ENCODE results near the gene XPO6. TPM values are rescaled to one million over a fixed set of nuclear protein-coding genes. Genes with fewer than 3 reads are reported as not detected.

The XPO6 gene
- total and polyA plus RNA-seq, 4 donors, result 27.5 to 50.0 (median 36.0) TPM

- TF ChIP-seq HNF4A (conservative IDR thresholded peaks at IDR 0.05), result no peak
- H3K4me3 ChIP-seq (ENCODE audit: low read depth in 1 of 3, low read length in 3 of 3), result no peak overlapping the region
- no peaks in the 10 kb centered on the region for H3K27me3 ChIP-seq (ENCODE audit: control insufficient read depth in 4 of 4, insufficient read depth in 4 of 4, low read length in 3 of 4)
- no peaks in the 10 kb centered on the region for H3K9me3 ChIP-seq (ENCODE audit: control insufficient read depth in 4 of 4, low read length in 3 of 4)
- H3K27ac ChIP-seq (ENCODE audit: low read depth in 1 of 2, low read length in 2 of 2), result no peak overlapping the region
- peaks cover 0 to 3% (median 0%) of the 10 kb centered on the region in 4 donors for H3K4me1 ChIP-seq (ENCODE audit: control insufficient read depth in 4 of 4, insufficient read depth in 4 of 4, low read length in 3 of 4)
- no peak overlapping the region for H3K9ac ChIP-seq (ENCODE audit: low read depth in 1 of 2, low read length in 2 of 2)
- peaks cover 13 to 46% (median 30%) of the 10 kb centered on the region in 4 donors for H3K36me3 ChIP-seq (ENCODE audit: control insufficient read depth in 4 of 4, insufficient read depth in 3 of 4, low read depth in 1 of 4, low read length in 3 of 4)
- no peak for DNase-seq (ENCODE audit: low spot score)
- WGBS, result 89% methylated on average over 17 of the region's 17 CpGs
These were observed 114.5 kb downstream of the XPO6 start for GRCh38 chr16:28096983-28097899.

GRCh38 chr16:28093385-28093725 is 118.4 kb downstream of the XPO6 start:
- WGBS, result 93% methylated on average over 5 of the region's 5 CpGs

More at GRCh38 chr16:28093385-28093725, 118.4 kb downstream of the XPO6 start:
- no peak overlapping the region for H3K27ac ChIP-seq (ENCODE audit: low read depth in 1 of 2, low read length in 2 of 2)
- H3K36me3 ChIP-seq (ENCODE audit: control insufficient read depth in 4 of 4, insufficient read depth in 3 of 4, low read depth in 1 of 4, low read length in 3 of 4), result peaks cover 2 to 11% (median 4%) of the 10 kb centered on the region in 4 donors
- peaks cover 0 to 3% (median 0%) of the 10 kb centered on the region in 4 donors for H3K4me1 ChIP-seq (ENCODE audit: control insufficient read depth in 4 of 4, insufficient read depth in 4 of 4, low read length in 3 of 4)
- H3K4me3 ChIP-seq (ENCODE audit: low read depth in 1 of 3, low read length in 3 of 3), result no peak overlapping the region
- no peak for DNase-seq (ENCODE audit: low spot score)
- H3K9ac ChIP-seq (ENCODE audit: low read depth in 1 of 2, low read length in 2 of 2), result no peak overlapping the region
- H3K27me3 ChIP-seq (ENCODE audit: control insufficient read depth in 4 of 4, insufficient read depth in 4 of 4, low read length in 3 of 4), result no peaks in the 10 kb centered on the region
- H3K9me3 ChIP-seq (ENCODE audit: control insufficient read depth in 4 of 4, low read length in 3 of 4), result no peaks in the 10 kb centered on the region
- TF ChIP-seq FOXA1 (IDR thresholded peaks at IDR 0.05), result no peak
- TF ChIP-seq GABPA (IDR thresholded peaks at IDR 0.05 in 1 of 2, conservative IDR thresholded peaks at IDR 0.05 in 1 of 2), result no peak
- no peak for TF ChIP-seq HNF4G (IDR thresholded peaks at IDR 0.05)
- no peak for TF ChIP-seq REST (IDR thresholded peaks at IDR 0.05)
- no peak for TF ChIP-seq NR2F2 (IDR thresholded peaks at IDR 0.05)
- TF ChIP-seq EGR1 (IDR thresholded peaks at IDR 0.05; ENCODE audit: low read depth in 2 of 2), result no peak
- TF ChIP-seq ZBTB33 (IDR thresholded peaks at IDR 0.05), result no peak
- TF ChIP-seq HNF4A (conservative IDR thresholded peaks at IDR 0.05), result no peak
- TF ChIP-seq FOXA2 (IDR thresholded peaks at IDR 0.05), result no peak
- TF ChIP-seq ATF3 (IDR thresholded peaks at IDR 0.05), result no peak
- TF ChIP-seq RXRA (IDR thresholded peaks at IDR 0.05), result no peak
- TF ChIP-seq MAX (IDR thresholded peaks at IDR 0.05), result no peak
